ENCODE measurements around the gene COLEC12. TPM values are rescaled to one million over a fixed set of nuclear protein-coding genes. Genes with fewer than 3 reads are reported as not detected.

The COLEC12 gene
- polyA plus RNA-seq, 3 donors, result 0.21 to 0.47 (median 0.35) TPM

DNA sequence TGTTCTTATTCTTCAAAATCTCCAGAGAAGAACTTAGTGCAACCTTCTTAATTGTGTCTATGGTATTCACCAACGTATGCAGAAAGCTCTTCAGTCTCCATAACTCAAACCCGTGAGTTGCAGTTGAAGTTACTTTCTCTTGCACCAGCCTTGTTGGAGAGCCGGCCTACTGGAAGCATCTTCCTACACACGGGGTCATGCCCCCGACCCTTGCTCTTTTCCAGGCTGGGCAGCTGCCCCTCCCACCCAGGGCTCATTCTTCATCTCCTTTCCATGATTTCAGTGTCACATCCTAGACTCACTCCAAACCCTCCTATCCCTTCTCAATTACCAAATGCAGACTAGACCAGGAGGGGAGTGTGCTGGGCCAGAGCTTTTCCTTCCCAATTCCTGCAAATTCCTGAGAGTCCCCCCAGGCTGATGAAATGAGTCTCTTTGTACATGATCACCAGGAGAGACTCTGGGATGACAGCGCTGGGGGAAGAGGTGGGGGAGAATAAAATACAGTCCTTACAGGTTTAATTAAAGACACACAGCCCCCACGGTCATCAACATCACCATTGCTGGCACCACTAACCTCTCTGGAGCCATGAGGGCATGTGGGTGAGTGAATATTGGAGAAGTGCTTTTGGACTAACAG lies 75.3 kb downstream of the COLEC12 start:
- WGBS (ENCODE audit: insufficient coverage), result 95% methylated on average over 4 of the region's 7 CpGs
- H3K36me3 Mint-ChIP-seq, result no peaks in the 10 kb centered on the region
- TF ChIP-seq, protein P1, sequence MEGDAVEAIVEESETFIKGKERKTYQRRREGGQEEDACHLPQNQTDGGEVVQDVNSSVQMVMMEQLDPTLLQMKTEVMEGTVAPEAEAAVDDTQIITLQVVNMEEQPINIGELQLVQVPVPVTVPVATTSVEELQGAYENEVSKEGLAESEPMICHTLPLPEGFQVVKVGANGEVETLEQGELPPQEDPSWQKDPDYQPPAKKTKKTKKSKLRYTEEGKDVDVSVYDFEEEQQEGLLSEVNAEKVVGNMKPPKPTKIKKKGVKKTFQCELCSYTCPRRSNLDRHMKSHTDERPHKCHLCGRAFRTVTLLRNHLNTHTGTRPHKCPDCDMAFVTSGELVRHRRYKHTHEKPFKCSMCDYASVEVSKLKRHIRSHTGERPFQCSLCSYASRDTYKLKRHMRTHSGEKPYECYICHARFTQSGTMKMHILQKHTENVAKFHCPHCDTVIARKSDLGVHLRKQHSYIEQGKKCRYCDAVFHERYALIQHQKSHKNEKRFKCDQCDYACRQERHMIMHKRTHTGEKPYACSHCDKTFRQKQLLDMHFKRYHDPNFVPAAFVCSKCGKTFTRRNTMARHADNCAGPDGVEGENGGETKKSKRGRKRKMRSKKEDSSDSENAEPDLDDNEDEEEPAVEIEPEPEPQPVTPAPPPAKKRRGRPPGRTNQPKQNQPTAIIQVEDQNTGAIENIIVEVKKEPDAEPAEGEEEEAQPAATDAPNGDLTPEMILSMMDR (IDR thresholded peaks at IDR 0.05), result no peak
- no peak overlapping the region for H3K27ac Mint-ChIP-seq
- H3K4me3 Mint-ChIP-seq, result no peak overlapping the region
- Histone ChIP-seq H3K9me3 (replicated peaks in 1 of 2; ENCODE audit: control insufficient read depth in 1 of 2, insufficient read depth in 1 of 2, low read length in 2 of 2) (no peaks in the 10 kb centered on the region), H3K27me3 (ENCODE audit: control insufficient read depth in 2 of 2, insufficient read depth in 2 of 2, low read length in 2 of 2) (no peaks in the 10 kb centered on the region), H3K4me2 (replicated peaks; ENCODE audit: extremely low read depth, low read length, poor library complexity, severe bottlenecking) (no peak overlapping the region), H2AFZ (ENCODE audit: insufficient read depth, low read depth, low read length, poor library complexity, severe bottlenecking) (no peak overlapping the region), H3K9ac (ENCODE audit: insufficient read depth, low read length, poor library complexity, severe bottlenecking) (no peak overlapping the region), H3K27ac (ENCODE audit: low read depth in 1 of 2, low read length in 2 of 2) (no peak overlapping the region), H3K4me3 (replicated peaks in 1 of 3; ENCODE audit: low read depth in 2 of 3, low read length in 3 of 3) (no peak overlapping the region), H3K79me2 (ENCODE audit: insufficient read depth, low read length) (no peaks in the 10 kb centered on the region), H3K36me3 (replicated peaks in 1 of 2; ENCODE audit: control insufficient read depth in 1 of 2, insufficient read depth in 2 of 2, low read length in 2 of 2) (no peaks in the 10 kb centered on the region), H3K4me1 (ENCODE audit: control insufficient read depth in 1 of 2, insufficient read depth in 2 of 2, low read length in 2 of 2) (no peaks in the 10 kb centered on the region), H4K20me1 (ENCODE audit: insufficient read depth, low read length) (no peaks in the 10 kb centered on the region)
- H3K9me3 Mint-ChIP-seq, result no peaks in the 10 kb centered on the region
- no peak for DNase-seq
- H3K4me1 Mint-ChIP-seq, result peaks cover 4% of the 10 kb centered on the region
- H3K27me3 Mint-ChIP-seq (ENCODE audit: low read depth in 3 of 3), result peaks cover 0 to 4% (median 1%) of the 10 kb centered on the region in 3 donors
- intact Hi-C loops (cut with micrococcal nuclease), result no loop called here

DNA sequence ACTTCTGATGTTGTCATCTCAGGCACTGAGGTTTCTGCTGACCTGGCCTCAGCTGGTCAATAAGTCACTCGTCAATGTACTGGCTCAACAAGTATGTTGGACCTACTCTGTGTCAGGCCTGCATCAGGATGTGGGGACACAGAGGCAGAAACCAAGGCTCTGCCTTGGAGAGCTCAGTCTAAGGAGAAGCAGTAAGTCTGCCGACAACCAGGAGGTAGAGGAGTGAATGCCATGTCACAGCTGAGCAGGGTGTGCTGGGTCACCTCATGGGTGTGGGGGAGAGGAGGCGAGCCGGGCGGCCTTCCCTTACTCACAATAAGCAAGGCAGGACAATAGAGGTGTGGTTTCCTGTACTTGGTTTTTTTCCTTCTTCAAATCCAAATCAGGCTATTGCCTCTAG lies 75.8 kb downstream of the COLEC12 start:
- Mint-ChIP-seq H3K4me1 (peaks cover 4% of the 10 kb centered on the region), H3K27me3 (ENCODE audit: low read depth in 3 of 3) (peaks cover 0 to 4% (median 1%) of the 10 kb centered on the region in 3 donors), H3K27ac (peak overlapping the region in 1 of 7 donors; percentile 56), H3K36me3 (no peaks in the 10 kb centered on the region), H3K4me3 (no peak overlapping the region), H3K9me3 (no peaks in the 10 kb centered on the region)
- H3K36me3 ChIP-seq (replicated peaks in 1 of 2; ENCODE audit: control insufficient read depth in 1 of 2, insufficient read depth in 2 of 2, low read length in 2 of 2), result no peaks in the 10 kb centered on the region
- H3K27me3 ChIP-seq (ENCODE audit: control insufficient read depth in 2 of 2, insufficient read depth in 2 of 2, low read length in 2 of 2), result no peaks in the 10 kb centered on the region
- no peaks in the 10 kb centered on the region for H3K4me1 ChIP-seq (ENCODE audit: control insufficient read depth in 1 of 2, insufficient read depth in 2 of 2, low read length in 2 of 2)
- no peak overlapping the region for H3K27ac ChIP-seq (ENCODE audit: low read depth in 1 of 2, low read length in 2 of 2)
- 100% methylated on average over 1 of the region's 5 CpGs for WGBS (ENCODE audit: insufficient coverage)
- H3K79me2 ChIP-seq (ENCODE audit: insufficient read depth, low read length), result no peaks in the 10 kb centered on the region
- no peak overlapping the region for H3K9ac ChIP-seq (ENCODE audit: insufficient read depth, low read length, poor library complexity, severe bottlenecking)
- no peak overlapping the region for H2AFZ ChIP-seq (ENCODE audit: insufficient read depth, low read depth, low read length, poor library complexity, severe bottlenecking)
- DNase-seq, result no peak
- H3K4me3 ChIP-seq (replicated peaks in 1 of 3; ENCODE audit: low read depth in 2 of 3, low read length in 3 of 3), result no peak overlapping the region
- no peak overlapping the region for H3K4me2 ChIP-seq (replicated peaks; ENCODE audit: extremely low read depth, low read length, poor library complexity, severe bottlenecking)
- TF ChIP-seq, protein P1 (IDR thresholded peaks at IDR 0.05), result no peak
- H3K9me3 ChIP-seq (replicated peaks in 1 of 2; ENCODE audit: control insufficient read depth in 1 of 2, insufficient read depth in 1 of 2, low read length in 2 of 2), result no peaks in the 10 kb centered on the region
- intact Hi-C loops (cut with micrococcal nuclease), result no loop called here
- H4K20me1 ChIP-seq (ENCODE audit: insufficient read depth, low read length), result no peaks in the 10 kb centered on the region

Data from CD14-positive monocyte (primary cell).